NT2/D1 (cell line): Measurements from ENCODE around the gene KNG1.

Source experiments
- DNase-seq: peaks from one replicate; pipeline ENCODE4 v3.0.0-alpha.2; 2011; ENCODE audit warnings: low read depth, low spot score
- H3K27me3 ChIP-seq: 2 replicates; pipeline ENCODE4 v1.6.0; 2011; ENCODE audit warnings: mild to moderate bottlenecking; ENCODE audit not compliant: insufficient read length, insufficient read depth
- H3K36me3 ChIP-seq: 2 replicates; pipeline ENCODE4 v1.6.1; 2011; ENCODE audit warnings: mild to moderate bottlenecking, low read length, mixed read lengths; ENCODE audit not compliant: insufficient read depth, insufficient read length
- H3K4me1 ChIP-seq: 2 replicates; pipeline ENCODE4 v1.5.1; 2011; ENCODE audit not compliant: insufficient read depth, insufficient read length
- H3K4me3 ChIP-seq: 2 replicates; pipeline ENCODE4 v1.5.1; 2011; ENCODE audit warnings: low read depth; ENCODE audit not compliant: insufficient read length
- H3K9ac ChIP-seq: 2 replicates; pipeline ENCODE4 v1.6.0; 2011; ENCODE audit warnings: low read depth; ENCODE audit not compliant: insufficient read length
- H3K9me3 ChIP-seq: 2 replicates; pipeline ENCODE4 v1.5.1; 2011; ENCODE audit warnings: mild to moderate bottlenecking, low read length; ENCODE audit not compliant: insufficient read depth
- SUZ12 ChIP-seq: IDR thresholded peaks from 2 replicates; pipeline ENCODE4 v1.6.1; 2011; ENCODE audit not compliant: insufficient read length, insufficient read depth; ENCODE audit errors: extremely low read depth
- YY1 ChIP-seq: IDR thresholded peaks from 2 replicates; pipeline ENCODE4 v1.6.1; 2011; ENCODE audit not compliant: insufficient read length, insufficient read depth
- ZNF274 ChIP-seq: IDR thresholded peaks from 2 replicates; pipeline ENCODE4 v1.6.1; 2011; ENCODE audit warnings: mild to moderate bottlenecking, low read depth, low read length

Gene KNG1

DNA sequence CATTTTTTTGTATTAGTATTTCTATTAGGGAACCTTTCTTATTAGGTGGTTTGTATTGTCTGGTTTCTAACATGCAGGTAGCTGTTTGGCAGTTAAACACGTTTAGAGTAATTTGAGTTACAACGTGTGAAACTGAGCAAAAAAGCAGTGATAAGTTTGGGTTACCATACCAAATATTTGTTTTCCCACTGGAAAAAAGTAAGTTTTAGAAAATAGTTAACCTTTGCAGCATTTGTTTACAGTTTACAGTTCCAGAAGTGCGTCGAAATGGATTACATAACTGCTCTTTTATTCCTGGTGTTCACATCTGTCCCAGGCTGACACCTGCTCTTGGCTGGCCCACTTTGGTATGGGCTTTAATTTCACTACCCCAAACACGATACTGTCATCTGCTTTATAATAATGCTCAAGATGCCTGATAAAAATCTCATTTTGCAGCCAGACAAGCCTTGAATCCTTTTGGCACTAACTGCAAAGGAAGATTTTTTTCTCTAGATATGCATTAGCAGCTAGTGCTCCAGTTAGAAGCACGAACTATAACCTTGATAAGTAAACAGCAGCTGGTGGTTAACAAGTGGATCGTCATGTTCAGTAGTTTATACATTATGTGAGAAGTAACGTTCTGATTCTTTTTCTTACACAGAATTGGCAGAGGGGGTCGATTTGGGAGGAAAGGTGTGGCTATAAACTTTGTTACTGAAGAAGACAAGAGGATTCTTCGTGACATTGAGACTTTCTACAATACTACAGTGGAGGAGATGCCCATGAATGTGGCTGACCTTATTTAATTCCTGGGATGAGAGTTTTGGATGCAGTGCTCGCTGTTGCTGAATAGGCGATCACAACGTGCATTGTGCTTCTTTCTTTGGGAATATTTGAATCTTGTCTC lies 71.6 kb downstream of the KNG1 start:
- TF ChIP-seq ZNF274: no peak
- TF ChIP-seq YY1: no peak
- TF ChIP-seq SUZ12: no peak
- Histone ChIP-seq H3K36me3 (peaks cover 94% of the 10 kb centered on the region), H3K9ac (no peak overlapping the region), H3K9me3 (no peaks in the 10 kb centered on the region), H3K4me1 (no peaks in the 10 kb centered on the region), H3K27me3 (no peaks in the 10 kb centered on the region), H3K4me3 (no peak overlapping the region)
- DNase-seq: no peak

DNA sequence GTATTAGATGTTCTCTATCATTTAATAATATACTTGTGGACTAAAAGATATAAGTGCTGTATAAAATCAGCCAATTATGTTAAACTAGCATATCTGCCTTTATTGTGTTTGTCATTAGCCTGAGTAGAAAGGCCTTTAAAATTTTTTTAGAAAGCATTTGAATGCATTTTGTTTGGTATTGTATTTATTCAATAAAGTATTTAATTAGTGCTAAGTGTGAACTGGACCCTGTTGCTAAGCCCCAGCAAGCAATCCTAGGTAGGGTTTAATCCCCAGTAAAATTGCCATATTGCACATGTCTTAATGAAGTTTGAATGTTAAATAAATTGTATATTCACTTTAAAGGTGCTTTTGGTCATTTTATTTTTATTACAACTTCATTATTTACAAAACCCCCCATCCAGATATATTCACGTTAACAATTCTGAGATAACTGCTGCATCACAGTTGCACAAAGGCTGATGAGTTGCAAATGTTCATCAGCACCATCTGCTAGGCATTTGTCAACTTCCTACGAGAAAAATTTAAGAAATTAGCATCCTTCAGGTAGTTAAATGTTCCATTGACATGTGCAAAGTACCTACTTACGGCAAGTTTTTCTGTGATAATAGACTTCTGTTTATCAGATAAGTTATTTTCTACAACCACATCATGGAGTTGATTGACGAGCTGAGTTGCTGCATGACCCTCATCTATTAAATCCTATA lies 72.5 kb downstream of the KNG1 start:
- no peak for DNase-seq
- Histone ChIP-seq H3K36me3 (peaks cover 93% of the 10 kb centered on the region), H3K9me3 (no peaks in the 10 kb centered on the region), H3K27me3 (no peaks in the 10 kb centered on the region), H3K9ac (no peak overlapping the region), H3K4me3 (no peak overlapping the region), H3K4me1 (no peaks in the 10 kb centered on the region)
- no peak for TF ChIP-seq YY1
- TF ChIP-seq ZNF274: no peak
- TF ChIP-seq SUZ12: no peak

DNA sequence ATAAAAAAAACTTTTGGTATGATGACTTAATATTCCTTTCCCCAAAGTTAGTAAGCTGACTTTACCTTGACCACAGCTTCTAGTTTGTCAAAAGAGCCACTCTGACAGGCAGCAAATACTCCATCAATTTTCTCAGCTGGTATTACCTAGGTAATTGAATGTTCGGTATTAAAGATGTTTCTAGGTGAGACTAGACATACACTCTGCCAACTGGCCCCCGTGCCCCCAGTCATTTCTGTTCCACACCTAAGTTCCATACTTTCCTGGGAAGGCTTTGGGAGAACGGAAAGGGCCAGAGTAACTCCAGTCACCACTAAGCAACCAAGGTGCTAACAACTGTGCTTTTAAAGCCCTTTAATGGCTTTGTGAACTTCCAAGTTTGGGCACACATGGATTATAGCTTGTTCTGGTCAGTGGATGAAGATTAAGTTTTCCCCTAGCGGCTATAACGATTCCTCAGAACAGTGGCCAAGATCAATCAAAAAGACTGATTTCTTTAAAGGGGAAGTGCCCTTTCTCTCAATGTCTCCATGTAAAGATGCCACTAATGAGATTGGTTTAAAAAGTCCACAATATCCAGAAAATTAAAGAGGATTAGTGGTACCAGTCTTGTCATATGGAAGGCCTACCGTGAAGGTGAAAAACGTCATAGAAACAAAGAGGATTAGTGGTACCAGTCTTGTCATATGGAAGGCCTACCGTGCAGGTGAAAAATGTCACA lies 73.3 kb downstream of the KNG1 start:
- TF ChIP-seq SUZ12 (no peak), YY1 (no peak), ZNF274 (no peak)
- H3K4me1 ChIP-seq: no peaks in the 10 kb centered on the region
- H3K4me3 ChIP-seq: no peak overlapping the region
- no peaks in the 10 kb centered on the region for H3K27me3 ChIP-seq
- no peak for DNase-seq
- H3K9me3 ChIP-seq: no peaks in the 10 kb centered on the region
- H3K9ac ChIP-seq: no peak overlapping the region
- peaks cover 93% of the 10 kb centered on the region for H3K36me3 ChIP-seq
